CD14-positive monocyte (primary cell): Measurements from ENCODE around the gene NEGR1. TPM values are rescaled to one million over a fixed set of nuclear protein-coding genes. Genes with fewer than 3 reads are reported as not detected.

Experiments
- DNase-seq, 3 donors: peaks; one replicate each; pipeline ENCODE4 v3.0.0-alpha.2; 2011 to 2022
- H2AFZ ChIP-seq: 2 replicates; pipeline ENCODE4 v1.6.0; 2012; ENCODE audit warnings: mild to moderate bottlenecking, low read depth, low read length, inconsistent platforms; ENCODE audit not compliant: insufficient read depth, poor library complexity, severe bottlenecking
- H3K27ac ChIP-seq, 2 donors: 1 replicate in 1 of 2; 2 replicates in 1 of 2; pipeline ENCODE4 v1.5.1; 2012 to 2013; ENCODE audit warnings: low read length in 2 of 2, control low read depth in 1 of 2, inconsistent platforms in 1 of 2, low read depth in 1 of 2, mild to moderate bottlenecking in 1 of 2
- H3K27me3 ChIP-seq, 2 donors: one replicate each; pipeline versions ENCODE4 v1.6.0 to v1.6.1; 2011 to 2013; ENCODE audit warnings: low read length in 2 of 2; ENCODE audit not compliant: control insufficient read depth in 2 of 2, insufficient read depth in 2 of 2
- H3K36me3 ChIP-seq, 2 donors: replicated peaks in 1 of 2; 1 replicate in 1 of 2; 2 replicates in 1 of 2; pipeline versions ENCODE4 v1.5.1 to v1.6.1; 2012 to 2013; ENCODE audit warnings: low read length in 2 of 2, control low read depth in 1 of 2, inconsistent platforms in 1 of 2, mild to moderate bottlenecking in 1 of 2; ENCODE audit not compliant: insufficient read depth in 2 of 2, control insufficient read depth in 1 of 2
- H3K4me1 ChIP-seq, 2 donors: 1 replicate in 1 of 2; 2 replicates in 1 of 2; pipeline versions ENCODE4 v1.5.1 to v1.6.1; 2012 to 2013; ENCODE audit warnings: low read length in 2 of 2, control low read depth in 1 of 2, inconsistent platforms in 1 of 2, mild to moderate bottlenecking in 1 of 2, moderate library complexity in 1 of 2; ENCODE audit not compliant: insufficient read depth in 2 of 2, control insufficient read depth in 1 of 2
- H3K4me2 ChIP-seq: replicated peaks from 2 replicates; pipeline ENCODE3; 2012; ENCODE audit warnings: low read length, moderate library complexity, mild to moderate bottlenecking; ENCODE audit not compliant: poor library complexity, severe bottlenecking; ENCODE audit errors: extremely low read depth
- H3K4me3 ChIP-seq, 3 experiments: fragments of 200-600 bp in 1 of 3; sonication (generic) in 1 of 3; replicated peaks in 1 of 3; 1 replicate in 2 of 3; 2 replicates in 1 of 3; pipeline ENCODE4 v1.5.1; 2011 to 2013; ENCODE audit warnings: low read length in 3 of 3, mild to moderate bottlenecking in 3 of 3, control low read depth in 2 of 3, low read depth in 2 of 3, inconsistent platforms in 1 of 3, moderate library complexity in 1 of 3
- H3K79me2 ChIP-seq: 2 replicates; pipeline ENCODE4 v1.6.0; 2012; ENCODE audit warnings: mild to moderate bottlenecking, control low read depth, inconsistent platforms, low read length, moderate library complexity; ENCODE audit not compliant: insufficient read depth
- H3K9ac ChIP-seq: 2 replicates; pipeline ENCODE4 v1.6.0; 2017; ENCODE audit warnings: low read length, mild to moderate bottlenecking; ENCODE audit not compliant: insufficient read depth, poor library complexity, severe bottlenecking
- H3K9me3 ChIP-seq, 2 donors: replicated peaks in 1 of 2; 1 replicate in 1 of 2; 2 replicates in 1 of 2; pipeline versions ENCODE4 v1.5.1 to v1.6.1; 2012 to 2013; ENCODE audit warnings: low read length in 2 of 2, control low read depth in 1 of 2; ENCODE audit not compliant: control insufficient read depth in 1 of 2, insufficient read depth in 1 of 2
- H4K20me1 ChIP-seq: 2 replicates; pipeline ENCODE4 v1.6.0; 2012; ENCODE audit warnings: mild to moderate bottlenecking, low read length, control low read depth, moderate library complexity; ENCODE audit not compliant: insufficient read depth
- H3K27ac Mint-ChIP-seq, 7 donors: one replicate each; pipeline ENCODE4 v1.8.0; 2020; ENCODE audit warnings: mild to moderate bottlenecking in 7 of 7, mixed read lengths in 7 of 7, moderate library complexity in 6 of 7, inconsistent platforms in 2 of 7
- H3K27me3 Mint-ChIP-seq, 3 donors: one replicate each; pipeline ENCODE4 v1.8.0; 2021 to 2022; ENCODE audit warnings: low read depth in 3 of 3, mild to moderate bottlenecking in 3 of 3, mixed read lengths in 3 of 3, moderate library complexity in 3 of 3, inconsistent platforms in 1 of 3
- H3K36me3 Mint-ChIP-seq, 2 donors: one replicate each; pipeline ENCODE4 v1.8.0; 2020; ENCODE audit warnings: mixed read lengths in 2 of 2, inconsistent platforms in 1 of 2, mild to moderate bottlenecking in 1 of 2
- H3K4me1 Mint-ChIP-seq: one replicate; pipeline ENCODE4 v1.8.0; 2020; ENCODE audit warnings: mild to moderate bottlenecking, mixed read lengths
- H3K4me3 Mint-ChIP-seq, 2 donors: one replicate each; pipeline ENCODE4 v1.8.0; 2020; ENCODE audit warnings: mild to moderate bottlenecking in 2 of 2, mixed read lengths in 2 of 2, moderate library complexity in 1 of 2
- H3K9me3 Mint-ChIP-seq, 7 donors: one replicate each; pipeline ENCODE4 v1.8.0; 2020 to 2022; ENCODE audit warnings: mixed read lengths in 7 of 7, mild to moderate bottlenecking in 6 of 7, moderate library complexity in 6 of 7, inconsistent platforms in 2 of 7
- CTCF ChIP-seq: fragments of 200-600 bp; IDR thresholded peaks from one replicate; pipeline ENCODE4 v1.8.0; 2022; ENCODE audit warnings: antibody characterized with exemption, mild to moderate bottlenecking
- WGBS: methylation state at CpG from one replicate; pipeline ENCODE4 v1.1.5; 2013; ENCODE audit warnings: missing lambda C conversion rate; ENCODE audit not compliant: insufficient coverage; 5-methylcytosine and 5-hydroxymethylcytosine counted together
- intact Hi-C, 2 donors: fragments of 100-400 bp; cut with micrococcal nuclease; formaldehyde crosslinking; loops; one replicate each; pipeline versions ENCODE4 v1.15.0 to v1.15.1; 2023
- polyA plus RNA-seq, 3 donors: library from polyadenylated mRNA; depleted of rRNA in 1 of 3; unstranded in 2 of 3; stranded (reverse) in 1 of 3; fragments of 300-500 nt in 2 of 3; fragments of >200 nt in 1 of 3; fragmentation: Illumina TruSeq in 2 of 3; gene quantifications; 1 replicate in 2 of 3; 2 replicates in 1 of 3; pipeline ENCODE4 v1.2.3, GENCODE V29; 2012 to 2021

Gene NEGR1
- polyA plus RNA-seq, 3 donors = 0.03 to 0.15 (median 0.13) TPM

- no peak overlapping the region for H3K4me3 Mint-ChIP-seq
- no peaks in the 10 kb centered on the region for H3K9me3 ChIP-seq
- H3K4me2 ChIP-seq = no peak overlapping the region
- no peaks in the 10 kb centered on the region for H3K79me2 ChIP-seq
- H3K4me1 ChIP-seq = peaks cover 0 to 3% of the 10 kb centered on the region in 2 donors
- no peak for TF ChIP-seq CTCF
- H3K36me3 Mint-ChIP-seq = no peaks in the 10 kb centered on the region
- H3K4me1 Mint-ChIP-seq = peaks cover 6% of the 10 kb centered on the region
- no peaks in the 10 kb centered on the region for H3K27me3 Mint-ChIP-seq
- H4K20me1 ChIP-seq = no peaks in the 10 kb centered on the region
- H2AFZ ChIP-seq = no peak overlapping the region
- no peaks in the 10 kb centered on the region for H3K36me3 ChIP-seq
- H3K9me3 Mint-ChIP-seq = no peaks in the 10 kb centered on the region
- H3K27ac Mint-ChIP-seq = no peak overlapping the region
- H3K9ac ChIP-seq = no peak overlapping the region
- H3K27ac ChIP-seq = no peak overlapping the region
- WGBS = 100% methylated on average over 1 of the region's 2 CpGs
- no peaks in the 10 kb centered on the region for H3K27me3 ChIP-seq
- DNase-seq = no peak
- intact Hi-C loops = no loop called here
- H3K4me3 ChIP-seq = no peak overlapping the region
Observed at GRCh38 chr1:72056516-72056915, 225.8 kb downstream of the NEGR1 start.

- Mint-ChIP-seq H3K27me3 (no peaks in the 10 kb centered on the region), H3K27ac (no peak overlapping the region), H3K4me3 (no peak overlapping the region), H3K36me3 (no peaks in the 10 kb centered on the region), H3K9me3 (no peaks in the 10 kb centered on the region), H3K4me1 (peaks cover 4% of the 10 kb centered on the region)
- Histone ChIP-seq H2AFZ (no peak overlapping the region), H3K4me3 (no peak overlapping the region), H3K36me3 (no peaks in the 10 kb centered on the region), H3K79me2 (no peaks in the 10 kb centered on the region), H3K9me3 (no peaks in the 10 kb centered on the region), H3K27ac (no peak overlapping the region), H3K4me1 (peaks cover 0 to 2% of the 10 kb centered on the region in 2 donors), H3K9ac (no peak overlapping the region), H3K27me3 (no peaks in the 10 kb centered on the region), H3K4me2 (no peak overlapping the region), H4K20me1 (no peaks in the 10 kb centered on the region)
- no peak for TF ChIP-seq CTCF
- WGBS = 100% methylated on average over 1 of the region's 2 CpGs
- intact Hi-C loops = no loop called here
- no peak for DNase-seq
Observed at GRCh38 chr1:72051538-72051937, 230.8 kb downstream of the NEGR1 start.
